HepG2 (cell line): Measurements from ENCODE around the gene ABHD2. TPM values are rescaled to one million over a fixed set of nuclear protein-coding genes. Genes with fewer than 3 reads are reported as not detected.

Experiments used
- CAMTA2 ChIP-seq: sonication (generic); formaldehyde crosslinking; IDR thresholded peaks from 2 replicates; pipeline ENCODE4 v1.4.0; 2020; ENCODE audit warnings: mild to moderate bottlenecking, missing genetic modification reagents, borderline replicate concordance
- CENPT ChIP-seq: sonication (generic); formaldehyde crosslinking; IDR thresholded peaks from 2 replicates; pipeline ENCODE4 v1.8.0; 2022; ENCODE audit warnings: low read depth, mild to moderate bottlenecking, moderate library complexity, missing genetic modification reagents
- FOXA3 ChIP-seq: IDR thresholded peaks from 2 replicates; pipeline ENCODE4 v1.6.1; 2016; ENCODE audit warnings: missing genetic modification reagents, missing compliant biosample characterization
- MED1 ChIP-seq: sonication (generic); formaldehyde crosslinking; IDR thresholded peaks from 2 replicates; pipeline ENCODE4 v1.4.0; 2020; ENCODE audit warnings: missing genetic modification reagents
- POGZ ChIP-seq: sonication (generic); formaldehyde crosslinking; IDR thresholded peaks from 2 replicates; pipeline ENCODE4 v1.4.0; 2020; ENCODE audit warnings: mild to moderate bottlenecking, missing genetic modification reagents
- RAD21 ChIP-seq: fragments of 450-650 bp; formaldehyde crosslinking; IDR thresholded peaks from 2 replicates; pipeline ENCODE4 v1.5.0; 2020; ENCODE audit warnings: mild to moderate bottlenecking
- SMC3 ChIP-seq: IDR thresholded peaks from 2 replicates; pipeline ENCODE4 v1.6.1; 2011; ENCODE audit warnings: low read length, improper control_type of control experiment
- polyA plus RNA-seq, 8 experiments: library from polyadenylated mRNA; depleted of rRNA in 3 of 8; stranded (reverse) in 7 of 8; unstranded in 1 of 8; fragments of >200 nt; fragmentation: Illumina TruSeq in 4 of 8; extraction: Trizol in 4 of 8; gene quantifications; 2 replicates each; pipeline versions ENCODE4 v1.2.1 to v1.2.3, GENCODE V29; 2011 to 2016; ENCODE audit warnings: low read depth in 4 of 8, missing spikeins in 1 of 8, mixed read lengths in 1 of 8; ENCODE audit not compliant: insufficient read depth in 1 of 8
- total RNA-seq, 5 experiments: library from RNA; depleted of rRNA; stranded (reverse); fragments of >200 nt; fragmentation: Illumina TruSeq; extraction: Trizol; gene quantifications; 2 replicates each; pipeline ENCODE4 v1.2.3, GENCODE V29; 2016; ENCODE audit warnings: low read depth in 1 of 5
- TF ChIP-seq, protein P1 (sequence below): sonication (generic); formaldehyde crosslinking; IDR thresholded peaks from 2 replicates; pipeline ENCODE4 v1.5.1; 2020; ENCODE audit warnings: mild to moderate bottlenecking, missing genetic modification reagents, borderline replicate concordance
- TF ChIP-seq, protein P2 (sequence below): sonication (generic); formaldehyde crosslinking; IDR thresholded peaks from 2 replicates; pipeline ENCODE4 v1.4.0; 2020; ENCODE audit warnings: missing genetic modification reagents

The ABHD2 gene
- total and polyA plus RNA-seq, 2 of the 13 experiments (the other 11 are each of a cell fraction or from before 2014, with no cell fraction given) = 14.8 to 22.4 TPM

DNA sequence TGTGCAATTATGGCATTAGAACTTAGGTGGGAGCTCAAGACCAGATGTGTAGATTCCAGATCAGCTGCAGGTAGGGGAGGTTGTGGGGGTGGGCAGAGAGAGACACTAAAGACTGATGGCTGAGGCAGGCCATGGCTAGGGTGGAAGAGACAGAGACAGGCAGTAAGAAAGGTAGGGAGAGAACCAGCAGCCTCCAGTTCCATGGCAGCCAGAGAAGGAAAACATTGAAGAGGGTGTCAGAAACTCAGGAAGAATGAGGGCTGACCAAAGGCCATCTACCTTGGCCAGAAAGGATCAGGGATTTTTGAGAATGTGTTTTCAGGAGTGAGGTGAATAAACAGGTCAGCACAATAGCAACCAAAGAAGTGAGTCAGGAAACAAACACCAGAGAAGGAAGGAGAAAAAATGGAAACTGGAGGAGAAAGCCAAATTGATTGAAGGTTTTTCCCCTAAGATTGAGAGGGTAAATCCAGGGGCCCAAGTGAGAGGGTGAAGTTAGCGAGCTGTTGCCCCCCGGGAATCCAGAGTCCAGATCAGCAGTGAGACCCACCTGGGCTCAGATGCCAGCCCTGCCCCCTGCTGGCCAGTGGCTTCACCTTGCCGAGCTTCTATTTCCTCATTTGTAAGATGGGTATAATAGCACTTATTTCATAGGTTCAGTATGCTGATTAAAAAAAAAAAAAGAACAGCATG lies 41.0 kb downstream of the ABHD2 start (continued):
- TF ChIP-seq, protein P1, sequence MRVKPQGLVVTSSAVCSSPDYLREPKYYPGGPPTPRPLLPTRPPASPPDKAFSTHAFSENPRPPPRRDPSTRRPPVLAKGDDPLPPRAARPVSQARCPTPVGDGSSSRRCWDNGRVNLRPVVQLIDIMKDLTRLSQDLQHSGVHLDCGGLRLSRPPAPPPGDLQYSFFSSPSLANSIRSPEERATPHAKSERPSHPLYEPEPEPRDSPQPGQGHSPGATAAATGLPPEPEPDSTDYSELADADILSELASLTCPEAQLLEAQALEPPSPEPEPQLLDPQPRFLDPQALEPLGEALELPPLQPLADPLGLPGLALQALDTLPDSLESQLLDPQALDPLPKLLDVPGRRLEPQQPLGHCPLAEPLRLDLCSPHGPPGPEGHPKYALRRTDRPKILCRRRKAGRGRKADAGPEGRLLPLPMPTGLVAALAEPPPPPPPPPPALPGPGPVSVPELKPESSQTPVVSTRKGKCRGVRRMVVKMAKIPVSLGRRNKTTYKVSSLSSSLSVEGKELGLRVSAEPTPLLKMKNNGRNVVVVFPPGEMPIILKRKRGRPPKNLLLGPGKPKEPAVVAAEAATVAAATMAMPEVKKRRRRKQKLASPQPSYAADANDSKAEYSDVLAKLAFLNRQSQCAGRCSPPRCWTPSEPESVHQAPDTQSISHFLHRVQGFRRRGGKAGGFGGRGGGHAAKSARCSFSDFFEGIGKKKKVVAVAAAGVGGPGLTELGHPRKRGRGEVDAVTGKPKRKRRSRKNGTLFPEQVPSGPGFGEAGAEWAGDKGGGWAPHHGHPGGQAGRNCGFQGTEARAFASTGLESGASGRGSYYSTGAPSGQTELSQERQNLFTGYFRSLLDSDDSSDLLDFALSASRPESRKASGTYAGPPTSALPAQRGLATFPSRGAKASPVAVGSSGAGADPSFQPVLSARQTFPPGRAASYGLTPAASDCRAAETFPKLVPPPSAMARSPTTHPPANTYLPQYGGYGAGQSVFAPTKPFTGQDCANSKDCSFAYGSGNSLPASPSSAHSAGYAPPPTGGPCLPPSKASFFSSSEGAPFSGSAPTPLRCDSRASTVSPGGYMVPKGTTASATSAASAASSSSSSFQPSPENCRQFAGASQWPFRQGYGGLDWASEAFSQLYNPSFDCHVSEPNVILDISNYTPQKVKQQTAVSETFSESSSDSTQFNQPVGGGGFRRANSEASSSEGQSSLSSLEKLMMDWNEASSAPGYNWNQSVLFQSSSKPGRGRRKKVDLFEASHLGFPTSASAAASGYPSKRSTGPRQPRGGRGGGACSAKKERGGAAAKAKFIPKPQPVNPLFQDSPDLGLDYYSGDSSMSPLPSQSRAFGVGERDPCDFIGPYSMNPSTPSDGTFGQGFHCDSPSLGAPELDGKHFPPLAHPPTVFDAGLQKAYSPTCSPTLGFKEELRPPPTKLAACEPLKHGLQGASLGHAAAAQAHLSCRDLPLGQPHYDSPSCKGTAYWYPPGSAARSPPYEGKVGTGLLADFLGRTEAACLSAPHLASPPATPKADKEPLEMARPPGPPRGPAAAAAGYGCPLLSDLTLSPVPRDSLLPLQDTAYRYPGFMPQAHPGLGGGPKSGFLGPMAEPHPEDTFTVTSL (CRISPR knock-in tag) = no peak
- TF ChIP-seq FOXA3 (0 out of 2 replicates have a peak, but pooled peaks have one; percentile 22), CAMTA2 (CRISPR knock-in tag) (0 out of 2 replicates have a peak, but pooled peaks have one; percentile 40), RAD21 (CRISPR knock-in tag) (peak; percentile 77), POGZ (CRISPR knock-in tag) (0 out of 2 replicates have a peak, but pooled peaks have one; percentile 10), SMC3 (peak; percentile 61), CENPT (CRISPR knock-in tag) (no peak), MED1 (CRISPR knock-in tag) (peak; percentile 13; the same call in 1 of the 2 replicates)
- TF ChIP-seq, protein P2, sequence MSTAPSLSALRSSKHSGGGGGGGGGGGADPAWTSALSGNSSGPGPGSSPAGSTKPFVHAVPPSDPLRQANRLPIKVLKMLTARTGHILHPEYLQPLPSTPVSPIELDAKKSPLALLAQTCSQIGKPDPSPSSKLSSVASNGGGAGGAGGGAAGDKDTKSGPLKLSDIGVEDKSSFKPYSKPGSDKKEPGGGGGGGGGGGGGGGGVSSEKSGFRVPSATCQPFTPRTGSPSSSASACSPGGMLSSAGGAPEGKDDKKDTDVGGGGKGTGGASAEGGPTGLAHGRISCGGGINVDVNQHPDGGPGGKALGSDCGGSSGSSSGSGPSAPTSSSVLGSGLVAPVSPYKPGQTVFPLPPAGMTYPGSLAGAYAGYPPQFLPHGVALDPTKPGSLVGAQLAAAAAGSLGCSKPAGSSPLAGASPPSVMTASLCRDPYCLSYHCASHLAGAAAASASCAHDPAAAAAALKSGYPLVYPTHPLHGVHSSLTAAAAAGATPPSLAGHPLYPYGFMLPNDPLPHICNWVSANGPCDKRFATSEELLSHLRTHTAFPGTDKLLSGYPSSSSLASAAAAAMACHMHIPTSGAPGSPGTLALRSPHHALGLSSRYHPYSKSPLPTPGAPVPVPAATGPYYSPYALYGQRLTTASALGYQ (CRISPR knock-in tag) = no peak
